Measurements from ENCODE around the gene KRT86.

The KRT86 gene

DNA sequence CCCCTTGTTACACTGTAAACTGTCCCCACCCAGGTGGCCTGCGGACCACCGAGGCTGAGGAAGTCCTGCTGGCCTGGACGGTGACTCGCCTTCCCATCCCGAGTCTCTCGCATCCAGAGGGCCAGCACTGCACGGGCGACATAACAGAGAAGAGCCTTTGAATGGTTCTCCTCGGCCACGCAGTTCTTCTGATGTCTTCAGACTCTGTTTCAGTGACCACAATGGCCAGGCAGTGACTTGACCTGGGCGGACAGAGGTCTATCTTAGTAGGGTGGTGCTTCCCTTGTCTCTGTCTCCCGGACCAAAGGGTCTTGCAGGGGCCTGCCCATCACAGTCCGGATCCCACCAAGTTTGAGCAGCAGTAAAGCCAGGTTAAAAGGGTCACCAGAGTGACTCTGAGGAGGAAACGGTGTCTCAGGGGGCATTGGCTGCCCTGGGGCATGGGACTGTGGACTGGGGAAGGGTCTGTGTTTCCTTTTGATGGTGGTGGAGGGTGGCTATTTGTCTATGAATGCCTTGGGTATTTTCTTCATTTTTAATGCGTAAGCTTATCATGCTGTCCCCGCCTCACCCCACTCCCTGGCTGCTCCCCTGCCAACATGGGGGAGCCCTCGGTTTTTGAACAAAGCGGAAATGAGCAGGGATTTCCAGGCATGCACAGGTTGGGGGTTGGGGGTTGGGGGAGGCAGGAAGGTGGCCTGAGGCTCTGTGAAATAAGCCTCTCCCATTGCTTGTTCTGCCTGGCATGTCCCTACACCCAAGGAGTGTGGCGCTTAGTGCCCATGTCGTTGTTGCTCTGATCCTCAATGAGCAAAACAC, 82.5 kb downstream of the KRT86 start:
- TF ChIP-seq, protein P1, sequence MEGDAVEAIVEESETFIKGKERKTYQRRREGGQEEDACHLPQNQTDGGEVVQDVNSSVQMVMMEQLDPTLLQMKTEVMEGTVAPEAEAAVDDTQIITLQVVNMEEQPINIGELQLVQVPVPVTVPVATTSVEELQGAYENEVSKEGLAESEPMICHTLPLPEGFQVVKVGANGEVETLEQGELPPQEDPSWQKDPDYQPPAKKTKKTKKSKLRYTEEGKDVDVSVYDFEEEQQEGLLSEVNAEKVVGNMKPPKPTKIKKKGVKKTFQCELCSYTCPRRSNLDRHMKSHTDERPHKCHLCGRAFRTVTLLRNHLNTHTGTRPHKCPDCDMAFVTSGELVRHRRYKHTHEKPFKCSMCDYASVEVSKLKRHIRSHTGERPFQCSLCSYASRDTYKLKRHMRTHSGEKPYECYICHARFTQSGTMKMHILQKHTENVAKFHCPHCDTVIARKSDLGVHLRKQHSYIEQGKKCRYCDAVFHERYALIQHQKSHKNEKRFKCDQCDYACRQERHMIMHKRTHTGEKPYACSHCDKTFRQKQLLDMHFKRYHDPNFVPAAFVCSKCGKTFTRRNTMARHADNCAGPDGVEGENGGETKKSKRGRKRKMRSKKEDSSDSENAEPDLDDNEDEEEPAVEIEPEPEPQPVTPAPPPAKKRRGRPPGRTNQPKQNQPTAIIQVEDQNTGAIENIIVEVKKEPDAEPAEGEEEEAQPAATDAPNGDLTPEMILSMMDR (IDR thresholded peaks at IDR 0.05; ENCODE audit: low read length) = no peak
- TF ChIP-seq EZH2phosphoT487 (IDR thresholded peaks at IDR 0.05; ENCODE audit: low read length) (no peak), EZH2 (optimal IDR thresholded peaks at IDR 0.05; ENCODE audit: low read depth, low read length) (no peak)
- Histone ChIP-seq H3K9ac (ENCODE audit: low read length) (no peak overlapping the region), H3K36me3 (replicated peaks; ENCODE audit: insufficient read depth, low read length) (no peaks in the 10 kb centered on the region), H3K9me3 (replicated peaks; ENCODE audit: insufficient read depth, low read length) (no peaks in the 10 kb centered on the region), H3K79me2 (ENCODE audit: low read length) (no peaks in the 10 kb centered on the region), H2AFZ (ENCODE audit: low read length) (no peak overlapping the region), H3K27me3 (replicated peaks; ENCODE audit: insufficient read depth, low read length) (peaks cover 88% of the 10 kb centered on the region), H4K20me1 (ENCODE audit: insufficient read depth, low read length) (no peaks in the 10 kb centered on the region), H3K4me1 (ENCODE audit: low read length) (peaks cover 6% of the 10 kb centered on the region; the same call in 1 of the 2 replicates), H3K27ac (ENCODE audit: low read length) (no peak overlapping the region), H3F3A (ENCODE audit: insufficient read depth, low read length) (no peaks in the 10 kb centered on the region), H3K4me3 (ENCODE audit: low read length) (no peak overlapping the region), H3K4me2 (ENCODE audit: low read depth, low read length) (no peak overlapping the region), H3K9me2 (replicated peaks; ENCODE audit: insufficient read depth, low read length) (no peaks in the 10 kb centered on the region)
- DNase-seq = no peak

Data from MM.1S (cell line).